GM20000 (cell line): ENCODE data around the gene DNAJC27.

Experiments used
- DNase-seq: peaks from one replicate; pipeline ENCODE4 v3.0.0; 2012; ENCODE audit warnings: low spot score
- TF ChIP-seq, protein P1 (sequence below): IDR thresholded peaks from 2 replicates; pipeline ENCODE4 v1.5.1; 2012; ENCODE audit warnings: mild to moderate bottlenecking, control low read depth; ENCODE audit errors: extremely low read depth, missing control alignments

Gene DNAJC27

GRCh38 chr2:24950102-24950501, 21.7 kb downstream of the DNAJC27 start:
- no peak for DNase-seq
- TF ChIP-seq, protein P1, sequence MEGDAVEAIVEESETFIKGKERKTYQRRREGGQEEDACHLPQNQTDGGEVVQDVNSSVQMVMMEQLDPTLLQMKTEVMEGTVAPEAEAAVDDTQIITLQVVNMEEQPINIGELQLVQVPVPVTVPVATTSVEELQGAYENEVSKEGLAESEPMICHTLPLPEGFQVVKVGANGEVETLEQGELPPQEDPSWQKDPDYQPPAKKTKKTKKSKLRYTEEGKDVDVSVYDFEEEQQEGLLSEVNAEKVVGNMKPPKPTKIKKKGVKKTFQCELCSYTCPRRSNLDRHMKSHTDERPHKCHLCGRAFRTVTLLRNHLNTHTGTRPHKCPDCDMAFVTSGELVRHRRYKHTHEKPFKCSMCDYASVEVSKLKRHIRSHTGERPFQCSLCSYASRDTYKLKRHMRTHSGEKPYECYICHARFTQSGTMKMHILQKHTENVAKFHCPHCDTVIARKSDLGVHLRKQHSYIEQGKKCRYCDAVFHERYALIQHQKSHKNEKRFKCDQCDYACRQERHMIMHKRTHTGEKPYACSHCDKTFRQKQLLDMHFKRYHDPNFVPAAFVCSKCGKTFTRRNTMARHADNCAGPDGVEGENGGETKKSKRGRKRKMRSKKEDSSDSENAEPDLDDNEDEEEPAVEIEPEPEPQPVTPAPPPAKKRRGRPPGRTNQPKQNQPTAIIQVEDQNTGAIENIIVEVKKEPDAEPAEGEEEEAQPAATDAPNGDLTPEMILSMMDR, result no peak

DNA sequence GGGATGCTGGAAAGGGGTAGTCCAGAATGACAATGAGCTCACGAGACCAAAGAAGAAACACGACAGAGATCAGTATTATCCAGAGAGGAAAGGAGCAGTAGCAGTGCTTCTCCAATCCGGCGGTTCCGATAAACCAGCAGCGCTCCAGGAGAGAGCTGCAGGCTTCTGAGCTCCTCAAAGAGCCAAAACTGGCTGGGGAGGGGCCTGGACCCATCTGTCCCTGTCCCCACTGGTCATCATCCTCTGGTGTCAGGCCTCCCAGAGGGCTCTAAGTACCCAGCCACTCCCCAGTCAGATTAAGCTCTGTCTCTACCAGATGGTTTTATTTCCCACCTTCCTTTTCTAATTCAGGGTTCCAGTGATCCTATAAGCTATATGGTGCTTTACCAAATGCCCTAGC, 23.2 kb downstream of the DNAJC27 start:
- no peak for DNase-seq
- TF ChIP-seq, protein P1, result no peak

- TF ChIP-seq, protein P1, result no peak
- no peak for DNase-seq
Observed at GRCh38 chr2:24947561-24948157, 24.1 kb downstream of the DNAJC27 start.

- TF ChIP-seq, protein P1, result no peak
- DNase-seq, result no peak
Observed at GRCh38 chr2:24945907-24946306, 25.8 kb downstream of the DNAJC27 start.

DNA sequence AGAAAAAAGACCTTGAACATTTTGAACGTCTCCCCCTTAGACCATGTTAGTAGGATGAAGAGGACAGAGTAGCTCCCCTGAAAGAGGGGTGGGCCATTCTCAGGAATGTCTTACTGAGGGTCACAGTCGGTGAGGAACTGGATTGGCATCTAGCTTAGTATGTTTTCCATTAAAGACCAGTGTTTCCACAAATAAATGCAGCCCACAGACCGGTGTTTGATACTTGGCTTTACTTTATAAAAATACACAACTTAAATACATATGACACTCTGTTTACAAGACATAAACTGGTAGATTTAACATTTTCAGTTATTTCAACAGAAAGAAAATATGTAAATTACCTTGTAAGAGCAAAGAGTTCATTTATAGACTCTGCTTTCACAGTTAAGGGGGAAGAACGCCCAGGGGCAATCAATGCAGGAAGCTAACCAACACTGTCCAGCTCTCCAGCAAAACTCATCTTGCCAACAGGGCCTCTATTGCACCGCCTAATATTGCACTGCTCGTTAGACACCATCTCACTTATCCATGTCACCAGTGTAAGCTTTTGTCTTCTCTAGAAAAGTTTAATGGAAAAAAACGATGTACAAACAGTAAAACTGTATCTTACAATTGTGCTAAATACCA, 28.2 kb downstream of the DNAJC27 start:
- TF ChIP-seq, protein P1, result no peak

GRCh38 chr2:24939353-24939752, 32.4 kb downstream of the DNAJC27 start:
- DNase-seq, result no peak
- TF ChIP-seq, protein P1, result no peak

More for the DNA sequence above, 28.2 kb downstream of the DNAJC27 start:
- no peak for DNase-seq

GRCh38 chr2:24937236-24937635, 34.5 kb downstream of the DNAJC27 start:
- TF ChIP-seq, protein P1, result no peak
- no peak for DNase-seq
